Upper lobe of left lung (tissue), 4 donors: ENCODE results near the gene HPN.
"Not testable (repeated sequence)": the region's sequence is repeated elsewhere in the genome, so short reads cannot be mapped to it uniquely, and the experiment has no call there.

ENCODE experiments used
- CTCF ChIP-seq, 6 experiments: fragments of 450-650 bp in 4 of 6; fragments of 200-600 bp in 2 of 6; sonication (generic) in 2 of 6; IDR thresholded peaks; one replicate each; pipeline ENCODE4 v1.5.1; 2016 to 2019; ENCODE audit warnings: antibody characterized with exemption in 6 of 6
- POLR2A ChIP-seq, 4 donors: fragments of 450-650 bp; IDR thresholded peaks; one replicate each; pipeline ENCODE4 v1.5.1; 2016 to 2017; ENCODE audit warnings: antibody characterized with exemption in 4 of 4, mild to moderate bottlenecking in 2 of 4

GRCh38 chr19:35028600-35028885, 13.0 kb upstream of the HPN start:
- not testable (repeated sequence) for TF ChIP-seq CTCF, POLR2A (IDR thresholded peaks at IDR 0.05)
